Measurements from ENCODE around the gene OLFML2A.

DNA sequence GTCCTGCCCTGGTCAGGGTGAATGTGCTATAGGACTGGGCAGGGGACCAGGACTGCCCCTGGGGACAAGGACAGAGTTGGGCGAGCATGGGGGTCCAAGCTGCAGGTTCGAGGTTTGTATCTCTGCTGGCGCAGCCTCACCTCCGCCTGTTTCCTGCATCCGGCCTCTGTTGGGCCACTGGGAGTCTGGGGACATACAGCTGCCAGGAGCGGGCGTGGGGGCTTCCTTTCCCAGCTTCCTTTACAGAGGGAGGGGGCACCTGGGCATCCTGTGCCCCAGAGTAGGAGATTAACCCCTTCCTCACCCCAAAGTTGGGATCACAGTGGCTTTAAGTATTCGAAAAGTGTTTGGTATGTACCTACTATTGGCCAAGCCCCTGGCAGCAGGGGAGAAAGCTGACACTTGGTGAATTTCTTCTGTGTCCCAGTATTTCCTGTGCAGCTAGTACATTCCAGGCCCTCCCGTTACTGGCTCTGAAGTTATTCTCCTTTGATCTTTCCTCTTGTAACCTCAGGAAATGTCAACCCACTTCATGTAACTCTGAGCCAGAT, 19.0 kb downstream of the OLFML2A start:
- TF ChIP-seq, protein P1, sequence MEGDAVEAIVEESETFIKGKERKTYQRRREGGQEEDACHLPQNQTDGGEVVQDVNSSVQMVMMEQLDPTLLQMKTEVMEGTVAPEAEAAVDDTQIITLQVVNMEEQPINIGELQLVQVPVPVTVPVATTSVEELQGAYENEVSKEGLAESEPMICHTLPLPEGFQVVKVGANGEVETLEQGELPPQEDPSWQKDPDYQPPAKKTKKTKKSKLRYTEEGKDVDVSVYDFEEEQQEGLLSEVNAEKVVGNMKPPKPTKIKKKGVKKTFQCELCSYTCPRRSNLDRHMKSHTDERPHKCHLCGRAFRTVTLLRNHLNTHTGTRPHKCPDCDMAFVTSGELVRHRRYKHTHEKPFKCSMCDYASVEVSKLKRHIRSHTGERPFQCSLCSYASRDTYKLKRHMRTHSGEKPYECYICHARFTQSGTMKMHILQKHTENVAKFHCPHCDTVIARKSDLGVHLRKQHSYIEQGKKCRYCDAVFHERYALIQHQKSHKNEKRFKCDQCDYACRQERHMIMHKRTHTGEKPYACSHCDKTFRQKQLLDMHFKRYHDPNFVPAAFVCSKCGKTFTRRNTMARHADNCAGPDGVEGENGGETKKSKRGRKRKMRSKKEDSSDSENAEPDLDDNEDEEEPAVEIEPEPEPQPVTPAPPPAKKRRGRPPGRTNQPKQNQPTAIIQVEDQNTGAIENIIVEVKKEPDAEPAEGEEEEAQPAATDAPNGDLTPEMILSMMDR (IDR thresholded peaks at IDR 0.05), result no peak
- no peak for TF ChIP-seq POLR2A (IDR thresholded peaks at IDR 0.05)
